OCI-LY7 (cell line): ENCODE data around the gene KAZN.

Experiments
- CTCF ChIP-seq: fragments of 200-600 bp; sonication (generic); conservative IDR thresholded peaks from 2 replicates; pipeline ENCODE4 v1.5.1; 2014; ENCODE audit warnings: mild to moderate bottlenecking, antibody characterized with exemption, low read length, moderate library complexity, mixed read lengths
- EZH2phosphoT487 ChIP-seq: fragments of 200-600 bp; sonication (generic); IDR thresholded peaks from 2 replicates; pipeline ENCODE4 v1.6.1; 2018; ENCODE audit warnings: low read depth, borderline replicate concordance, mild to moderate bottlenecking, mixed run types, antibody characterized with exemption, low read length, moderate library complexity, mixed read lengths

- TF ChIP-seq CTCF (no peak), EZH2phosphoT487 (no peak)
Measured at GRCh38 chr1:15065736-15066135, 467.3 kb downstream of the KAZN start.
